CD4-positive, alpha-beta T cell (primary cell): ENCODE measurements around the gene DNTT. TPM values are rescaled to one million over a fixed set of nuclear protein-coding genes. Genes with fewer than 3 reads are reported as not detected.

ENCODE experiments used
- ATAC-seq: fragments of 200-7000 bp; cut with Tn5 transposase; one replicate; pipeline ENCODE4 v1.10.0; 2022; ENCODE audit warnings: mild to moderate bottlenecking; ENCODE audit not compliant: poor library complexity
- CTCF ChIA-PET: fragments of 350-600 bp; sonication (Branson Sonifier 250); formaldehyde crosslinking; loops from one replicate; lab custom pipeline; 2021; ENCODE audit warnings: antibody characterized with exemption, inconsistent platforms; lab: Charles Lee
- POLR2A ChIA-PET: fragments of 350-600 bp; sonication (Branson Sonifier 250); formaldehyde crosslinking; loops from one replicate; lab custom pipeline; 2021; ENCODE audit warnings: antibody characterized with exemption, inconsistent platforms; lab: Charles Lee
- DNase-seq, 14 experiments: peaks; one replicate each; pipeline ENCODE4 v3.0.0-alpha.2; 2013 to 2020; ENCODE audit warnings: mixed read lengths in 2 of 14
- H3K27ac ChIP-seq, 2 donors: one replicate each; pipeline versions ENCODE4 v1.5.1 to v1.7.0; 2013; ENCODE audit warnings: low read length in 2 of 2, low read depth in 1 of 2, mild to moderate bottlenecking in 1 of 2
- H3K27me3 ChIP-seq, 2 experiments: 1 replicate in 1 of 2; 2 replicates in 1 of 2; pipeline versions ENCODE4 v1.6.1 to v1.7.0; 2013; ENCODE audit warnings: low read length in 2 of 2, control low read depth in 1 of 2, mild to moderate bottlenecking in 1 of 2, moderate library complexity in 1 of 2; ENCODE audit not compliant: insufficient read depth in 2 of 2, control insufficient read depth in 1 of 2
- H3K36me3 ChIP-seq: one replicate; pipeline ENCODE4 v1.6.1; 2013; ENCODE audit warnings: low read length, control low read depth; ENCODE audit not compliant: insufficient read depth
- H3K4me1 ChIP-seq: one replicate; pipeline ENCODE4 v1.6.1; 2013; ENCODE audit warnings: low read length, control low read depth; ENCODE audit not compliant: insufficient read depth
- H3K4me3 ChIP-seq: one replicate; pipeline ENCODE4 v1.5.1; 2013; ENCODE audit warnings: mild to moderate bottlenecking, low read length, moderate library complexity
- H3K9me3 ChIP-seq, 2 experiments: 1 replicate in 1 of 2; 2 replicates in 1 of 2; pipeline versions ENCODE4 v1.6.1 to v1.7.0; 2013; ENCODE audit warnings: low read length in 2 of 2, mild to moderate bottlenecking in 2 of 2, control low read depth in 1 of 2, moderate library complexity in 1 of 2; ENCODE audit not compliant: control insufficient read depth in 1 of 2, insufficient read depth in 1 of 2
- H3K27ac Mint-ChIP-seq: one replicate; pipeline ENCODE4 v1.8.0; 2020; ENCODE audit warnings: mixed read lengths
- H3K27me3 Mint-ChIP-seq: one replicate; pipeline ENCODE4 v1.8.0; 2021; ENCODE audit warnings: mixed read lengths
- H3K36me3 Mint-ChIP-seq: one replicate; pipeline ENCODE4 v1.8.0; 2021; ENCODE audit warnings: low read depth, mixed read lengths
- H3K4me1 Mint-ChIP-seq: one replicate; pipeline ENCODE4 v1.8.0; 2021; ENCODE audit warnings: low read depth, mixed read lengths
- H3K4me3 Mint-ChIP-seq: one replicate; pipeline ENCODE4 v1.8.0; 2020; ENCODE audit warnings: mild to moderate bottlenecking, mixed read lengths
- H3K9me3 Mint-ChIP-seq: one replicate; pipeline ENCODE4 v1.8.0; 2020; ENCODE audit warnings: mixed read lengths
- CTCF ChIP-seq: fragments of 200-600 bp; IDR thresholded peaks from one replicate; pipeline ENCODE4 v1.8.0; 2022; ENCODE audit warnings: antibody characterized with exemption, mild to moderate bottlenecking
- intact Hi-C, 2 experiments: fragments of 100-400 bp; cut with DNase I in 1 of 2; cut with micrococcal nuclease in 1 of 2; formaldehyde crosslinking; loops; one replicate each; pipeline versions ENCODE4 v1.15.1 to v1.9.0; 2023 to 2025; cut with DNase I, micrococcal nuclease
- total RNA-seq, 174 experiments: library from RNA in 2 of 174; stranded (reverse) in 2 of 174; gene quantifications; one replicate each; pipeline ENCODE4 v1.2.3 and lab custom pipeline; 2021 to 2026

Gene DNTT
- total RNA-seq, 2 experiments from 2014 or later, result 0.11 TPM; not detected in 1

GRCh38 chr10:96387161-96387560 is 82.9 kb downstream of the DNTT start:
- H3K27ac ChIP-seq, result no peak overlapping the region
- Mint-ChIP-seq H3K27ac (no peak overlapping the region), H3K4me1 (no peaks in the 10 kb centered on the region), H3K36me3 (no peaks in the 10 kb centered on the region), H3K9me3 (no peaks in the 10 kb centered on the region), H3K4me3 (no peak overlapping the region), H3K27me3 (peaks cover 4% of the 10 kb centered on the region)
- H3K36me3 ChIP-seq, result no peaks in the 10 kb centered on the region
- DNase-seq, result no peak
- H3K4me3 ChIP-seq, result no peak overlapping the region
- intact Hi-C loops, result no loop called here
- peaks cover 0 to 6% of the 10 kb centered on the region in 2 experiments for H3K9me3 ChIP-seq
- no peaks in the 10 kb centered on the region for H3K4me1 ChIP-seq
- POLR2A ChIA-PET, result no interaction called here
- CTCF ChIA-PET, result no interaction called here
- no peak for TF ChIP-seq CTCF
- ATAC-seq, result no peak
- no peaks in the 10 kb centered on the region for H3K27me3 ChIP-seq

GRCh38 chr10:96387601-96388000 is 83.4 kb downstream of the DNTT start:
- DNase-seq (no peak), ATAC-seq (no peak)
- Mint-ChIP-seq H3K27me3 (peaks cover 4% of the 10 kb centered on the region), H3K4me3 (no peak overlapping the region), H3K36me3 (no peaks in the 10 kb centered on the region), H3K4me1 (no peaks in the 10 kb centered on the region), H3K27ac (no peak overlapping the region), H3K9me3 (no peaks in the 10 kb centered on the region)
- Histone ChIP-seq H3K27me3 (no peaks in the 10 kb centered on the region), H3K36me3 (no peaks in the 10 kb centered on the region), H3K4me1 (no peaks in the 10 kb centered on the region), H3K4me3 (no peak overlapping the region), H3K9me3 (peaks cover 0 to 6% of the 10 kb centered on the region in 2 experiments), H3K27ac (no peak overlapping the region)
- POLR2A ChIA-PET, result no interaction called here
- CTCF ChIA-PET, result no interaction called here
- no peak for TF ChIP-seq CTCF
- intact Hi-C loops, result no loop called here

Other genes starting within 250 kb of the DNTT start
- 1 to 10 TPM; 7.4 to 7.9 TPM for gene ZNF518A, start 174.1 kb upstream of the DNTT start, total RNA-seq
- gene BLNK, start 32.9 kb upstream of the DNTT start, total RNA-seq, result not detected
- not detected for gene OPALIN, start 54.6 kb downstream of the DNTT start, total RNA-seq
- not detected for gene TLL2, start 209.5 kb downstream of the DNTT start, total RNA-seq